Activated CD4-positive, alpha-beta T cell treated with anti-CD3 and anti-CD28 coated beads, Interleukin-2, Interleukin-4, amounts not matched to agents 100 ng/mL and 50 ng/mL, durations not matched to agents 16 hours and 8 hours (primary cell): ENCODE measurements around the gene STS.

Experiments used
- DNase-seq: peaks from one replicate; pipeline ENCODE4 v3.0.0-alpha.2; 2020; ENCODE audit warnings: low spot score

The STS gene

GRCh38 chrX:7188672-7189071 is 41.2 kb downstream of the STS start:
- DNase-seq: no peak

GRCh38 chrX:7190157-7190556 is 42.6 kb downstream of the STS start:
- DNase-seq: no peak

DNA sequence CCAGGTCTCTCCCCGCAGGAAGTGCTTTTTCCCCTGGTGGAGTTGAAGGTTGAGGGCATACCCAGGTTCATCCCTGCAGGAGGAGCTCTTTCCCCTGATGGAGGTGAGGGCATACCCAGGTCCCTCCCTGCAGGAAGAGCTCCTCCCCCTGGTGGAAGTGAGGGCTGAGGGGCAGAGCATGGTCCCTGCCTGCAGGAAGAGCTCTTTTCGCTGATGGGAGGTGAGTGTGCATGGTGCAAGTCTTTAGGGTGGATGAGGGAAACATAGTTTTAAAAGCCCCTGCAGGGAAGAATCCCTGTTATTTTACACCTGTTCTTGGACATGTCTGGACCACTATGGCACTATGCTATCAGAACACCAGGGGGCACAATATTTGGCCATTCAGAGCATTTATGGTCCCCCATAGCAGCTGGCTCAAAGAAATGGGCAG is 44.2 kb downstream of the STS start:
- DNase-seq: no peak

GRCh38 chrX:7192871-7193270 is 45.4 kb downstream of the STS start:
- no peak for DNase-seq

GRCh38 chrX:7194606-7195005 is 47.1 kb downstream of the STS start:
- DNase-seq: no peak
